ENCODE data around the gene ADA. TPM values are rescaled to one million over a fixed set of nuclear protein-coding genes. Genes with fewer than 3 reads are reported as not detected.

The ADA gene
- total RNA-seq, 1 donor from 2014 or later: 7.3 TPM

DNA sequence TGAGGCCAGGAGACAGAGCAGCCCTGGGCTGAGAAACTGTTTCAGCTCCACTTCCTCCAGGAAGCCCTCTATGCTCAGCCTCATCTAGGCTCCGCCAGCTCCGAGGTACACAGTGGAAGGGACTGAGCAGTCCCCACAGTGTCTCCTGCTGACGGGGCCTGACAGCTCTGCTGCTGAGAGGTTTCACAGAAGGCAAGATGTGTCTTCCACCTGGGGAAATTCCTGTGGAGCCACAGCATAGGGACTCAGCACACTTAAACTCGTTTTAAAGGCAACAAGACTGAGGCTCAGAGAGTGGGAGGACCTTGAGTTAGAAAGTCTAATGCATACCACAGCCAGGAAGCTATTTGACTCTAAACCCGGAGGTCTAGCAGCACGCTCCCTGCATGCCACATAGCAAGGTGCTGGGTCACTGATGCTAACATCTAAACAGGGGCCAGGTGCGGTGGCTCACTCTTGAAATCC, 6.8 kb downstream of the ADA start:
- DNase-seq: no peak

DNA sequence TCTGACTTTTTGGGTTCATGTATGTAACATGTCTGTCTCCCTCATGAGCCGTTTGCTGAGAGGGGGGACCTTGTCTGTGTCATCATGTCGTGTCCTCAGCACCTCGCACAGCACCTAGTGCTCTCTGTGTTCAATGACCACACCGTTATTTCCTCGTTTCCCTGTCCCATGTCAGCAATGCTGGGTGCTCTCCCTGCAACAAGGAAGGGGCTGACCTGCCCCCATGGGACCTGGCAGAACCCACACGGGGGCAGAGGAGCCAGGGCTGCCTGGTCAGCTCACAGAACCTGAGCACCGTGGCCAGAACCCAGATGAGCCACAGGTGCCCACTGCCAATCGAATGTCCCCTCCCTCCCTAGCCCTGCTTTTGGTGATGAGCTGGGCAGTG, 7.3 kb downstream of the ADA start:
- DNase-seq: no peak

DNA sequence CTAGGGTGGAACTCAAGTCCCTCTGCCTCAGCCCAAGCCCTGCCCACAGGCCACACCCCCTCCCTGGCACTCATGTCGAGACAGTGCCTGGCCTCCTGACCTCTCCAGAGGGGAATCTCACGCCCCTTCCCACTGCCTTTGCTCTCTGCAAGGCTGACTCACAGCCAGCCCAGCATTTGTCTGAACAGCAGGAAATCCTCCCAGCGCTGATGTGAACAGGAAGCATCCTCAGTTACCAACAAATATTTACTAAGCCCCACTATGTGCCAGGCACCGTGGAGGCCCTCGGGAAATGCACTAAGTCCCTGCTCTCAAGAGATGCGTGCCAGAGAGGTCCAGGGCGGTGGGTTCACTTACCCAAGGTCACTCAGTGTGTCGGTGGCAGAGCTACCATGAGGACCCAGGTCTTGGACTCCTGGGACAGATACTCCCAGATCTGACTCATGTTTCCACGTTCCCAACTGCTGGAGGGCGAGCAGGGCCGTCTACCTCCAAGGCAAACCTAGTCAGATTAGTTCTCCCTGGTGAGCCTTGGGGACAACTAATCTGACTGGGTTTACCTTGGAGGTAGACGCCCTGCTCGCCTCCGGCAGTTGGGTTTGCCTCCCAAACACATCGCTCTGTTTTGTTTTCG, 7.8 kb downstream of the ADA start:
- DNase-seq: peak; percentile 50

DNA sequence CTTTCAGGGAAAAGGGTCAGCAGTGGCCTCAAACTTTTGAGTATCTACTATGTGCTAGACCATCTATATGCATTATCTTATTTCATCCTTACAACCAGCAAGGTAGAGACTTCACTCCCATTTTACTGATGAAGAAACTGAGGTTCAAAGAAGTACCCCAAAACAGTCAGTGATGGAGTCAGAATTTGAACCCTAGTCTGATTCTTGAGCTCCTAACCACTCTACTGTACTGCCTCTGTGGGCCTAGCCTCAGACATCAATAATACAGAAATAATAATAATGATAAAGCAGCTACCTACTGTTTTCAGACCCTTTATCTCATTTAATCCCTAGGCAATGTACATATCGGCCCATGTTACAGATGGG, 8.4 kb downstream of the ADA start:
- no peak for DNase-seq

DNA sequence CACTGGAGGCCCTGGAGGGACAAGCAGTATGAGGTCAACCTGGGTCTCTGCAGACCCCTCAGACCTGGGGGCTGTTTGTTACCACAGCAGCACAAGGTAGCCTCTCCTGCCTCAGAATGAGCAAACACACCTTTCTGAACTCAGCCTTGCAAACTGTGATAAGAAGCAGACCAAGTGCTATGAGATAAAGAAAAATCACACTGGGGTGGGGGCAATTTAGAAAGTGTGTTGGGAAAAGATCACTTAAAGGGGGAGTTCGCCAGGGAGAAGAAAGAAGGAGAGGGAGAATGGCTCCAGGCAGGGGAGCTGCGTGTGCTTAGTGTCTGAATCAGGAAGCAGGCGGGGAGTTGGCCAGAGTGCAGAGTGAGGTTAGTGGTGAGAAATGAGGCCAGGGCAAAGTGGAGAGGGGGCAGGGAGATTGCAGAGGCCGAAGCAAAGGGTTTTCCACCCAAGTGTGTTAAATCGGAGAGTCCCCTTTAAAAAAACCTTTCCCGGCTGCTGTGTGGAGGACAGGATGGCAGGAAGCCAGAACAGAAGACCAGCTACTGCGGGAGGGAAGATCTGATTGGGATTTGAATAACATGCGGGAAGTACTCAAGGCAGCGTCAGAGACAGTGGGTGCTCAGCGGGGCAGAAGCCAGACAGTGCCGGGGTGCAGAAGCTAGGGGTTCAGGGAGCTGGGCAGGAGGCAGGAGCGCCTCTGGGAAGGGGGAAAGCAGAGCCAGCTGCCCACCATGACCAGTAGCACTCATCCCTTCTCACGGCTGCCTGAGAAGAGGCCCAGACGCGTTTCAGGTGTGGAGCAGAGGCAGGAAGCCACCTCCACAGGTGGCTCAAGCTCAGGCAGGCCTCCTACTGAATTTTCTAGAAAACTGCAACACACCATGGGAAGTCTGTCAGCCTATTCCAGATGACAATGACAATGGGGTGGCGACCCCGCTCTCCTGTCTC, 9.0 kb downstream of the ADA start:
- peak; percentile 87 for DNase-seq

DNA sequence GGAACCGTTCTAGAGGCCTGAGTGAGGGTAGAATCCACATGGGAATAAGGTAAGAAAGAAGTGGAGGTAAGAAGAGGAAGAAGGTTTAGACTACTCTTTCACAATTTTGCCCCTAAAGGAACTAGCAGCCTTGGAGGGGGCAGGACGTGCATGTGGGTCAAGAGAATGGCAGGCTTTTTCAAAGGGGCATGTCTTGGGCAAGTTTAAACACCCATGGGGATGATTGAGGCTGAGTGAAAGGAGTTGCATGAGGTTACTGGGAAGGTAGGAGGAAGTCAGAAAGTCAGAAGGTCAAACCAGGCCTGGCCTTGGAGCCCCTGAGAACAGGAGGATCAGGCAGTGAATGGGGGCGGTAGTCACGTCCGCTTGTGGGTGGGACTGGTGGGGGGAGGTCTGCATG, 10.2 kb downstream of the ADA start:
- DNase-seq: no peak

DNA sequence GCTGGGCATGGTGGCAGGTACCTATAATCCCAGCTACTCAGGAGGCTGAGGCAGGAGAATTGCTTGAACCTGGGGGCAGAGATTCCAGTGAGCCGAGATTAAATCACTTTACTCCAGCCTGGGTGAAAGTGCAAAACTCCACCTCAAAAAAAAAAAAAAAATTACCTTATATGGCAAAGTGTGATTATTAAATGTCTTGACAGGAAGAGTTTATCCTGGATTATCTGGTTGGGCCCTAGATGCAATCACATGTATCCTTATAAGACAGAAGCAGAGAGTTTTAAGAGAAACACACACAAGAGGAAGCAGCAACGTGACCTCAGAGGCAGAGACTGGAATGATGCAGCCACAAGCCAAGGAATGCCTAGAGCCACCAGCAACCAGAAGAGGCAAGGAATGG, 11.0 kb downstream of the ADA start:
- DNase-seq: no peak

DNA sequence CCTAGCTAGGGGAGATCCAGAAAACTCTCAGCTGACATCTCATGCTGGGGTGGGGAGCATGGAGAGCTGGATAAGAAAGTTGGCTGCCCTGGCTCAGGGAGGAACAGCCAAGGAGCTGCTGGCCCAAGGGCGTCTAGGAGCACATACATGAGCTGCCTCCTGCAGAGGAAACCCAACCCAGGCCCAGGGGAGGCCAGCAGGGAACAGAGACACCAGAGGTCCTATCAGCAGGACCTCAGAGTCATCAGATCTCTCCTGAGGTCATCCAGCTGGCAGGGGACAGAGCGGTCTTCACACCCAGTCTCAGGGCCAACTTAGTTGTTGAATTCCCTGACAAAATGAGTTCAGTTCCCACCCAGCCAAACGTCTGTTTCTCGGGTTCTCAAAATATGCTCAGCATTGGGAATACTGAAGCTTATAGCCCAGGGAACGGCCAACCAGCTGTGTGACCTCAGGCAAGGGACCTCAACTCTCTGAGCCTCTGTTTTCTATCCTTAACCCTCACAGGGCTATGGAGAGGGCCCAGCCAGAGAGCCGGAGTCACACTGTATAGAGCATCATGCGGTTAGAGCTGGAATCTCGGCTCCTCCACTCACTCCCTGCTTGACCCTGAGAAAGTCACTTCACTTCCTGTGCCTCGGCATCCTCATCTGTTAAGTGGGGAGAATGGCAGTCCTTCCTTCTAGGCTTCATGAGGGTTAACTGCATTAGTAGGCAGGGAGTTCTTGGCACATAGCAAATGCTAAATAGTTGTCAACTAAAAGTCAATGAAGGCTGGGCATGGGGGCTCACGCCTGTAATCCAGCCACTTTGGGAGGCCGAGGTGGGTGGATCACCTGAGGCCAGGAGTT, 13.8 kb downstream of the ADA start:
- no peak for DNase-seq

DNA sequence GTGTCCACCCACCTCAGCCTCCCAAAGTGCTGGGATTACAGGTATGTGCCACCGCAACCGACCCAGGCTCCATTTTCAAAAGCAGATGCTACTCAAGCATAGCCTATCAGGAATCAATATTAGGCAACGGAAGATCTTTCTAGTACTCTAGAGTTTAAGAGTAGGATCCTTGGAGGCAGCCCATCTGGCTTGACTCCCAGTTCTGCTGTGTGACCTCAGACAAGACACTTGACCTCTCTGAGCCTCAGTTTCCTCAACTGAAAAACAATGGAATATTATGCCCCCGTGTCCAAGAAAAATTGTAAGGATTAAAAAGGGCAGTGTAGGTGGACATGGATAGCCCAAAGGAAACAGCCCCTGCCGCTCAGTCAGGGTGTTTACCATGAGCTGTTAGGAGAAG, 14.5 kb downstream of the ADA start:
- DNase-seq: no peak

DNA sequence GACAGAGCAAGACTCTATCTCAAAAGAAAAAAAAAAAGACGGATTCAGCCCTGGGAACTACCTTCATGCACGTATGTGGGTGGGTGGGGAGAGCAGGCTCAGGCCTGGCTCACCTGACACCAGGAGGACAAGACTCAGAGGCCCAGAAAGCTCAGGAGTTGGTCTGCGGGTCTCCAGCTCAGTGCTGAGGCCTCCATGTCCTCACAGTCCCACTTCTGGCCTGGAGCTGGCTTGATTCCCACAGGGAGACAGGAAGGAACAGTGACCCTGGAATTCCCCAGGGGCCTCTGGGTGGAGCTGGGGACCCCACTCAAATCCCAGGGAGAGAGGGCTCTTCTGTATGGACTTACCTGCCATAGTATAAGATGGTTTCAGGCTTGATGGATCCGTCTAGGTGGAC, 15.6 kb downstream of the ADA start:
- DNase-seq: no peak

DNA sequence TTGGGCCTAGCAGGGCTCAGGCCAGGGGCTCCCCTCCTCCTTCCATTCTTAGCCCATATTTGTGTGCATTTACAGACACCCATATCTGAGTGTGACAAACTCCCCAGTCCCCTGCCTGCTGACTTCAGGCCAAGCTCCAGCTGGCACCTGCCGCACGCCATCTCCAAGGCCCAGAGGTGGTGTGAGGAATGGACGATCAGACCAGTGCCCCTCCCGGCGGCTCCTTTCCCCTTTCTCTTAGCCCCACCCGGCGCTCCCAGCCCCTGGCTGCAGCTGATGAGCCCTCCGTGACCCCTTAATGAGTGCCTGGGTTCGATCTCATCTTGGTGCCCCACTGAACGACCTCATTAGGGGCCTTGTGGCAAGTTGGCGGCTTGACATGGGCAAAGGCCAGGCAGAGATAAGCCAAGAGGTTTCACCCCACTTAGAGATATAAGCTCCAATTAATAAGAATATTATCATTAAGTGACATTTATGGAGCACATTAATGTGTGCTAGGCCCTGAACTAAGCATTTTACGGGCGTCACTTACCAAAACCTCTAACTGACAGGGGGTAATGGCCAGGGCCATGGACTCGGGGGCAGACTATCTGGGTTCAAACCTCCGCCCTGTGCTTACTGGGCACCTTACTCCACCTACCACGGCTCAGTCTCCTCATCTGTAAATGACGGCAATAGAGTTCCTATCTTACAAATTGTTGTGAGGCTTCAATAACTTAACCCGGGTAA, 17.5 kb downstream of the ADA start:
- DNase-seq: no peak

DNA sequence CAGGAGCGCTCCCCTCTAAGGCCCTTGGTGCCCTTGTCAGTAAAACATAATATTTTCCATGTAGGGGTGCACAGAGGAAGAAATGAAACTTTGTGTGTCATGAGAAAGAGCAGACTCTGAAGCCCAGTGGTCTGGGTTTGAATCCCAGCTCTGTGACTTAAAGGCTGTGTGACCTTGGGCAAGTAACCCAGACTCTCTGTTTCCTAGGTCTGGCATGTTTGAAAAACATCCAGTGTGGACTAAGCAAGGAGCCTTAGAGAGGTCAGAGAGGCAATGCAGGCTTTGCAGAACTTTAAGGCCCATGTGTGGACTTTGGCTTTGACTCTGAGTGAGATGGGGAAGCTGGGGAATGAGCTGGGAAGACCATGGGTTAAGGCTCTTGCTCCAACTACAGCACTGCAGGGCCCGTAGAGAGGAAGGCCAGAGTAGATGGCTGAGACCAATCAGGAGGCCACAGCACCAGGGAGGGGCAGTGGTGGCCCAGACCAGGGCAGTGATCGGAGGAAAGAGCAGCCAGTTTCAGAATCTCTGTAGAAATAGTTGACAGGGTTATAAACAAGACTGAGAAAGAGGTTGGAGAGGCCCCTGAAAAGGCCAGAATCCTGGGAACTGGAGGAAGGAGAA, 18.2 kb downstream of the ADA start:
- DNase-seq: no peak

DNA sequence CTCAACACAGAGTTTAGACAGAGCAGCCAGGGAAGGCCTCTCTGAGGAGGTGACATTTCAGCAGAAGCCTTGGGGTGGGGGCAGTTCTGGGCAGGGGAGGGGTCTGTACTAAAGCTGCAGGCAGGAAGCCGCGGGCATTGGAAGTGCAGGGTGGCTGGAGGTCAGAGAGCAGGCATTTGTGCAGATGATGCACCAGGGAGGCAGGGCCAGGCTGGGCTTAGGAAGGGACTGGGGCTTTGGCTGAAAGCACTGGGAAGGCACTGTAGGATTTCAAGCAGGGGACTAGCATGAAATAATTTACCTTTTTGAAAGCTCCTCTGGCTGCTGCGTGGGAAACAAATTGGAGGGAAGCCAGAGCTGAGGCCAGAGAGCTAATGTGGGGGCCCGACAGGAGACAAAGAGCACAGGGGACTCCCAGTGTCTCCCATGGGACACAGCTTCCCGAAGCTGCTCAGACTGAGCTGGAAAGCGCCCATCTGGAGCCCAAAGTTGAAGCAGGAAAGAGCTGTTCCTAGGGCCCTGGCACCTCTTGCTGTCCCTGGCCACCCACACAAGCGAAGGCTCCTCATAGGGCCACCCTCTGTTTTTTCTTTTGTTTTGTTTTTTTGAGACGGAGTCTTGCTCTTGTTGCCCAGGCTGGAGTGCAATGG, 19.3 kb downstream of the ADA start:
- no peak for DNase-seq

DNA sequence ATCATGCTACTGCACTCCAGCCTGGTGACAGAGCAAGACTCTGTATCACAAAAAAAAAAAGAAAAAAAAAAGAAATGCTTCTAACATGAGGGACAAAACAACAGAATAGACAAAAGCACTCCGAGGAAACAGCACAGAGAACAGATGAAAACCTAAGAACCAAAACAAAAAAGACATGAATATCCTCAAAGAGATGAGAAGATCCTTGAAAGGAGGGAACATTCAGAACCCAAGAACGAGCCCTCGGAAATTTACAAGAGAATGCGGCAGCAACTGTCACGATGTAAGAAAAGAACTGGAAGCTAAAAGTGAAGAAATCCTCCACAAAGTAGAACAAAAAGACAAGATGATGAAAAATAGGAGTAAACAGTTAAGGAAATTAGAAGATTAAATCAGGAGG, 21.2 kb downstream of the ADA start:
- DNase-seq: no peak

DNA sequence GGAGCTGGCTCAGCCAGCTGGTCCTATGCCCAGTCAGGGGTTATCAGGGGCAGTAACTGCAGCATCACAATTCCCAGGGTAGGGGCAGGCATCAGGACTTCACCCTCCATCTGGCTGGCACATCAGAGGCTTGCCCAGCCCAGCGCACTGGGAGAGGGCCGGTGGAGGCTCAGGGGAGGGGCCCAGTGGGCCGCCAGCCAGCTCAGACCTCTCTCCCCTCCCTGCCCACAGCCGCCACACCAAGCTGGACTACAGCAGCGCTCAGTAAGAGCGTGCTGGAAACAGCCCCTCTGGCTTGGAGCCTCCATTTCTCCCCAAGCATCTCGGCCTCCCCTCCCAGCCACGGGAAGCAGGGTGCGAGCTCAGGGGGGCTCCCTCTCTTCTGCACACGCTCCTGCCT, 22.0 kb downstream of the ADA start:
- no peak for DNase-seq

DNA sequence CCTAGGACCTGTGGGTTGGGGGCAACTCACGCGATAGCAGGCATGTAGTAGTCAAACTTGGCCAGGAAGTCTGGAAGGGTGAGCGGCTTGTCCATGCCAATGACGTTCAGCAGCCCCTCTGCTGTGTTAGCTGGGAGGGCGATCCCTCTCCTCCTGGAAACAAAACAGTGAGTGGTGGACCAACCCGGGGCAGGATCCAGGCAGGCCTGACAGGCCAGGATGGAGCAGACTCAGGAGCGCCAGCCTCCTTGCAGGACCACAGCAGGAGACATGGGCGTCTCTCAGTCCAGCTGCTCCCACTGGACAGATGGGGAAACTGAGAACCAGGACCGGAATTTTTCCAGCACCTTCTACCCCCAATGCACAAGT, 22.5 kb downstream of the ADA start:
- no peak for DNase-seq

DNA sequence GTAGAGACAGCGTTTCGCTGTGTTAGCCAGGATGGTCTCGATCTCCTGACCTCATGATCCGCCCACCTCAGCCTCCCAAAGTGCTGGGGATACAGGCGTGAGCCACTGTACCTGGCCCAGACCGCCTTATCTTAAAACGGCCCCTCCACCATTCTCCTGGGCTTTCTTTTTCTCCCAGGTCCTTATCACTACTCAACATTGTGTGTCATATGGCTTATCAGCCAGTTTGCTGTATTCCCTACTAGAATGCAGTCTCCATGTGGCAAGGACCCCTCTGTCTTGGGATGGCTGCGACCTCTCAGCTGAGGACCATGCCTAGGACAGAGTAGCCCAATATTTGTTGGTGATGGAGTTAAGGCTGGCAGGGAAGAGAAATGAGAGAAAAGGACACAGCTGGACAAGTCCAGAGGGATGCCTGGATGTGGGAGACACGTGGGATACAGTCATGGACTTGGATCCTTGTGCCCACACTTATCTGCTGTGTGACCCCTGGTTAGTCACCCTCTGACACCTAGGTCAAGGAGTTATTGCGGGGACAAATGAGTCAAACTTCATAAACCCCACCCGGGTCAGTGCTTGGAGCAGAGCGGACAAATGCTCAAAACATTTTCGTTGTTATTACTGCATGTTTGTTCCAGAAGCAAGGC, 24.0 kb downstream of the ADA start:
- no peak for DNase-seq

DNA sequence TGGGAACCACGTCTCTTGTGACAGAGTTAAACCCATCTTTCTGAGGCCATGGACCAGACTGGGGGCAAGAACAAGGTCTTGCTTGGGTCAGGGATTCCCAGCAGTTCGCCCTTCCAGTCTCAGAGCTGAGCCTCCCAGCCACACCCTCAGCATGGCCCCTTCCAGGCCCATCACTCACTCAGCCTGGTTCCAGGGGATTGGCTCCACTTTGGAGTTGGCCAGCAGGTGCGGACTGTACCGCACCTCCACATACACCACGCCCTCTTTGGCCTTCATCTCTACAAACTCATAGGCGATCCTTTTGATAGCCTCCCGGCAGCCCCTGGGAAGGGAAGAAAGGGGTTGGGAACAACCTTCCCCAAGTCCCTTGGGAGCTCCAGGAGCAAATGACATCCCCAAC, 25.2 kb downstream of the ADA start:
- DNase-seq: no peak

DNA sequence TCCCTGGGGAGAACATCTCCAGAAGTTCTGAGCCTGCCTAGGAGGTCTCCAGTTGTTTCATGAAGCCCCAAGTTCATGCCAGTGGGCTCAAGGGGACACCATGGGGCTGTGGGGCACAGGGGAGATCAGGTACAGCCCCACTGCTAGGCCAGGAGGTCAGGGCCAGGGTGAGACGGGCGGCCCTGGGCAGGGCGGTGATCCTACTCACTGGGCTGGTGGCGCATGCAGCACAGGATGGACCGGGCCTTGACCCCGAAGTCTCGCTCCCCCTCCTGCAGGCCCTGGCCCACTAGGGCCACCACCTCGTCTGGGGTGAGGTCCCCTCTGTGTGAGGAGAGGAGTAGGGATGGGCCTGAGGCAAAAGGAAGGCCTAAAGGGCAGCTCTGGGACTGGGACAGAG, 26.1 kb downstream of the ADA start:
- DNase-seq: no peak

DNA sequence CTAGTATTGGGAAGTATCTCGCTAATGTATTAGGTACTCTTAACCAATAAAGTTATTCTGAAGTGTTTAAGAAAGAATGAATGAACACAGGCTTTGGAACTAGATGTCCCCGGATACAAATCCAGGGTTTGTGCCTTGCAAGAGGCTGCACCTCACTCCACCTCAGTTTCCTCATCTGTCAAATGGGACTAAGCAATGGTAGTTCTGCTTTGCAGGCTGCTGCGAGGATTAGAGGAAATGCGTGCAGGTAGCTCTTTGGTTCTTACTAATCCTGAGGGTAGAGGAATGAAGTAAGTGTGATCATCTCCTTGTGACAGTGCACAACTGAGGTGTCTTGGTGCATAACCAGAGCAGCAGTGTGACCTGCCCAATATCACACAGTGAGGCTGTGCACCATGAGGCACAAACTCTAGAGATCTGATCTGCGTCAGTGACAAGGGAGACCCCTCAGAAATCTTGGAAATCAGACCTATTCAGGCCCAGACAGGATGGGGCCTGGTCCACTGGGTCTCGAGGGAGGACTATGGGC, 26.7 kb downstream of the ADA start:
- DNase-seq: no peak

DNA sequence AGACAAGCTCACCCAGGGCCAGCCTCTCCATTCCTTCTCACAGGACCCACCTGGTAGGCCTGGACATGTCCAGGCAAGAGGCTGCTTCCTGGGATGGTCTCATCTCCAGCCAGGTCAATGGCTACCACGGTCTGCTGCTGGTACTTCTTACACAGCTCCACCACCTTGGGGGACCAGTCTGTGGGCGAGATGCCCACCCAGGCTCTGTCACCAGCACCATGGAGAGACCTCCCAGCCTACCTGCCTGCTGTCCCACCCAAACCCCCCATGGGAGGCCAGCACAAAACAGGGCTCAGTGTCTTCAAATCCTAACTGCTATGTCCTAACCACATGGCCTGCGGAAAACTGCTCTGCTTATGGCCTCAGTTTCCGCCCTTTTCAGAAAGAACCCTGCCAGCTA, 27.3 kb downstream of the ADA start:
- DNase-seq: no peak

Measured in tongue (tissue), 2 donors.